ENCODE results near the gene SSPN. TPM values are rescaled to one million over a fixed set of nuclear protein-coding genes. Genes with fewer than 3 reads are reported as not detected.

The SSPN gene
- total and polyA plus RNA-seq, 9 of the 15 experiments (the other 6 are each of a cell fraction or from before 2014, with no cell fraction given), result 0.40 TPM; not detected in 8

- TF ChIP-seq MGA (IDR thresholded peaks at IDR 0.05), result peak; percentile 49; the same call in 1 of the 2 replicates
- no peak for TF ChIP-seq SMAD1 (IDR thresholded peaks at IDR 0.05; ENCODE audit: low read depth, low read length, partially characterized antibody)
- TF ChIP-seq RBBP5 (IDR thresholded peaks at IDR 0.05; ENCODE audit: borderline replicate concordance, insufficient read depth, low read length, poor library complexity, severe bottlenecking), result no peak
- TF ChIP-seq RAD21 (CRISPR knock-in tag; conservative IDR thresholded peaks at IDR 0.05 in 1 of 2, IDR thresholded peaks at IDR 0.05 in 1 of 2), result 0 out of 4 replicates have a peak, but pooled peaks of 1 of the 2 experiments have one; percentile 4
- TF ChIP-seq ZNF175 (CRISPR knock-in tag; IDR thresholded peaks at IDR 0.05; ENCODE audit: low read depth), result 0 out of 2 replicates have a peak, but pooled peaks have one; percentile 48
- TF ChIP-seq STAT6 (CRISPR knock-in tag; IDR thresholded peaks at IDR 0.05), result no peak
- TF ChIP-seq FOSL1 (tag; conservative IDR thresholded peaks at IDR 0.05), result peak; percentile 94
- TF ChIP-seq SRF (CRISPR knock-in tag; IDR thresholded peaks at IDR 0.05), result peak in 1 of 2 experiments; percentile 45; a peak in 1 of 4 replicates
- TF ChIP-seq MEF2D (tag; conservative IDR thresholded peaks at IDR 0.05; ENCODE audit: low read depth), result peak; percentile 94
- peak; percentile 76; the same call in 1 of the 2 replicates for TF ChIP-seq L3MBTL2 (IDR thresholded peaks at IDR 0.05)
- TF ChIP-seq ATF1 (CRISPR knock-in tag; IDR thresholded peaks at IDR 0.05), result no peak
- peak; percentile 37 for TF ChIP-seq ATF1 (tag; IDR thresholded peaks at IDR 0.05)
These were observed 103.6 kb downstream of the SSPN start (continued) for GRCh38 chr12:26298785-26299621.

All from K562 (cell line).